GM10266 (cell line): Measurements from ENCODE around the gene ERICH2.

Source experiments
- DNase-seq: peaks from one replicate; pipeline ENCODE4 v3.0.0; 2012; ENCODE audit errors: extremely low spot score
- CTCF ChIP-seq: IDR thresholded peaks from 2 replicates; pipeline ENCODE4 v1.5.1; 2012; ENCODE audit warnings: mild to moderate bottlenecking, low read depth; ENCODE audit not compliant: control insufficient read depth, insufficient read depth; ENCODE audit errors: missing control alignments

Gene ERICH2

GRCh38 chr2:170814533-170815230 is 44.5 kb downstream of the ERICH2 start:
- no peak for DNase-seq
- no peak for TF ChIP-seq CTCF

GRCh38 chr2:170815311-170815710 is 45.1 kb downstream of the ERICH2 start:
- DNase-seq: no peak
- TF ChIP-seq CTCF: no peak

GRCh38 chr2:170815746-170816503 is 45.7 kb downstream of the ERICH2 start:
- TF ChIP-seq CTCF: peak; percentile 71
- DNase-seq: peak; percentile 79

GRCh38 chr2:170816504-170817092 is 46.4 kb downstream of the ERICH2 start, which contains the start of gene GAD1:
Gene GAD1 (plus strand): TSS chr2:170816887. CDS start chr2:170818592, 1,705 bp downstream.
- peak; percentile 70 for DNase-seq
- no peak for TF ChIP-seq CTCF

GRCh38 chr2:170817093-170818035 is 47.2 kb downstream of the ERICH2 start:
- TF ChIP-seq CTCF: no peak
- DNase-seq: no peak

GRCh38 chr2:170818036-170818751 is 48.0 kb downstream of the ERICH2 start:
- no peak for DNase-seq
- TF ChIP-seq CTCF: no peak
